Measurements from ENCODE around the gene EIF4G2. TPM values are rescaled to one million over a fixed set of nuclear protein-coding genes. Genes with fewer than 3 reads are reported as not detected.

Gene EIF4G2
- total and polyA plus RNA-seq, 10 of the 15 experiments (the other 5 are each of a cell fraction or from before 2014, with no cell fraction given): 210 to 1,104 (median 713) TPM

DNA sequence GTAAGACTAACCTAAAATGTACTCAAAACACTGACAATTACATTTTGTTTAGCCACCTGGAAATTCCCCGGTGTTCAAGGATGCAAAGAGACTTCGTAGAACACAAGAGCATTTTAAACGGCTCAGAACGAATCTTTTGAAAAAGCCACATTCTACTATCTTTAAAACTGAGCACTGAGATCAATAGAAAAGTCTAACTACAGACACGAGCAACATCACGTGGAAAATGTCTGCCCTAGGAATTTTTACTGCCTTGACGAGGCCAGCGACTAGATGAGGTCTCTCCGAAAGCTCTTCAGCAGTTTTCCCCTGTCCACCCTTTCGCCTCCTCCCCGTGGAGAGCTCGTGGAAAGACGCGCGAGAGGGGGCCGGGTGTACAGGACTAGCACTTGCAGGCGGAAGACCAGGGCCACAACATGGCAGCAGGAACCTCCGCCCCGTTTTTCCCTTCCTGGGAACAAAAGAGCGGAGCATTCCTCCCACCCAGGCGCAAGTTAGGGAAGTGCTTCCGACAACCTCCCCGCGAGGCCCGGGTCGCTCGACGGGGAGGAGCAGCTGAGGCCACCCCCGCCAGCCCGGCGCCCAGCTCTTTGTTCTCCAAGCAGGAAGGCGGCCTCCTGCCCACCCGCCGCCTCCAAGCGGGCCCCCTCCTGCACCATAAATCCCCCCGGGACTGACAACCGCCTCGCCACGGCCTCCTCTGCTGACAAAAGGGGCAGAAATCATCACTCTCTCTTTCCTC lies 1.1 kb downstream of the EIF4G2 start (continued):
- TF ChIP-seq, protein P1, sequence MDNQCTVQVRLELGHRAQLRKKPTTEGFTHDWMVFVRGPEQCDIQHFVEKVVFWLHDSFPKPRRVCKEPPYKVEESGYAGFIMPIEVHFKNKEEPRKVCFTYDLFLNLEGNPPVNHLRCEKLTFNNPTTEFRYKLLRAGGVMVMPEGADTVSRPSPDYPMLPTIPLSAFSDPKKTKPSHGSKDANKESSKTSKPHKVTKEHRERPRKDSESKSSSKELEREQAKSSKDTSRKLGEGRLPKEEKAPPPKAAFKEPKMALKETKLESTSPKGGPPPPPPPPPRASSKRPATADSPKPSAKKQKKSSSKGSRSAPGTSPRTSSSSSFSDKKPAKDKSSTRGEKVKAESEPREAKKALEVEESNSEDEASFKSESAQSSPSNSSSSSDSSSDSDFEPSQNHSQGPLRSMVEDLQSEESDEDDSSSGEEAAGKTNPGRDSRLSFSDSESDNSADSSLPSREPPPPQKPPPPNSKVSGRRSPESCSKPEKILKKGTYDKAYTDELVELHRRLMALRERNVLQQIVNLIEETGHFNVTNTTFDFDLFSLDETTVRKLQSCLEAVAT (IDR thresholded peaks at IDR 0.05): peak; percentile 13; the same call in 1 of the 2 replicates
- TF ChIP-seq TCF3 (IDR thresholded peaks at IDR 0.05; ENCODE audit: borderline replicate concordance, insufficient read depth, low read depth, low read length) (no peak), BCL11A (IDR thresholded peaks at IDR 0.05; ENCODE audit: low read depth, low read length) (no peak), YY1 (IDR thresholded peaks at IDR 0.05; ENCODE audit: low read depth, low read length) (0 out of 2 replicates have a peak, but pooled peaks have one; percentile 50), SREBF1 (IDR thresholded peaks at IDR 0.05; ENCODE audit: low read length) (no peak), BACH1 (IDR thresholded peaks at IDR 0.05; ENCODE audit: borderline replicate concordance) (no peak; the same call in 1 of the 2 replicates), CREM (IDR thresholded peaks at IDR 0.05; ENCODE audit: low read depth) (no peak), KLF5 (IDR thresholded peaks at IDR 0.05; ENCODE audit: partially characterized antibody) (no peak), POLR2A (IDR thresholded peaks at IDR 0.05; ENCODE audit: low read depth, low read length) (peak; percentile 11), SUPT20H (IDR thresholded peaks at IDR 0.05; ENCODE audit: borderline replicate concordance, control insufficient read depth, low read depth, low read length) (no peak), MYC (IDR thresholded peaks at IDR 0.05; ENCODE audit: insufficient read depth, insufficient read length, insufficient replicate concordance, low read length, severe bottlenecking) (no peak), WRNIP1 (IDR thresholded peaks at IDR 0.05; ENCODE audit: borderline replicate concordance, low read depth, low read length) (no peak), YBX1 (IDR thresholded peaks at IDR 0.05) (no peak), TAF1 (IDR thresholded peaks at IDR 0.05; ENCODE audit: borderline replicate concordance, low read depth, low read length) (no peak), POLR2AphosphoS5 (IDR thresholded peaks at IDR 0.05; ENCODE audit: low read length) (peak; percentile 51), HDGF (IDR thresholded peaks at IDR 0.05) (no peak), RAD51 (IDR thresholded peaks at IDR 0.05) (no peak)
- TF ChIP-seq, protein P2, sequence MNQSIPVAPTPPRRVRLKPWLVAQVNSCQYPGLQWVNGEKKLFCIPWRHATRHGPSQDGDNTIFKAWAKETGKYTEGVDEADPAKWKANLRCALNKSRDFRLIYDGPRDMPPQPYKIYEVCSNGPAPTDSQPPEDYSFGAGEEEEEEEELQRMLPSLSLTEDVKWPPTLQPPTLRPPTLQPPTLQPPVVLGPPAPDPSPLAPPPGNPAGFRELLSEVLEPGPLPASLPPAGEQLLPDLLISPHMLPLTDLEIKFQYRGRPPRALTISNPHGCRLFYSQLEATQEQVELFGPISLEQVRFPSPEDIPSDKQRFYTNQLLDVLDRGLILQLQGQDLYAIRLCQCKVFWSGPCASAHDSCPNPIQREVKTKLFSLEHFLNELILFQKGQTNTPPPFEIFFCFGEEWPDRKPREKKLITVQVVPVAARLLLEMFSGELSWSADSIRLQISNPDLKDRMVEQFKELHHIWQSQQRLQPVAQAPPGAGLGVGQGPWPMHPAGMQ (IDR thresholded peaks at IDR 0.05; ENCODE audit: borderline replicate concordance): no peak
- TF ChIP-seq, protein P3, sequence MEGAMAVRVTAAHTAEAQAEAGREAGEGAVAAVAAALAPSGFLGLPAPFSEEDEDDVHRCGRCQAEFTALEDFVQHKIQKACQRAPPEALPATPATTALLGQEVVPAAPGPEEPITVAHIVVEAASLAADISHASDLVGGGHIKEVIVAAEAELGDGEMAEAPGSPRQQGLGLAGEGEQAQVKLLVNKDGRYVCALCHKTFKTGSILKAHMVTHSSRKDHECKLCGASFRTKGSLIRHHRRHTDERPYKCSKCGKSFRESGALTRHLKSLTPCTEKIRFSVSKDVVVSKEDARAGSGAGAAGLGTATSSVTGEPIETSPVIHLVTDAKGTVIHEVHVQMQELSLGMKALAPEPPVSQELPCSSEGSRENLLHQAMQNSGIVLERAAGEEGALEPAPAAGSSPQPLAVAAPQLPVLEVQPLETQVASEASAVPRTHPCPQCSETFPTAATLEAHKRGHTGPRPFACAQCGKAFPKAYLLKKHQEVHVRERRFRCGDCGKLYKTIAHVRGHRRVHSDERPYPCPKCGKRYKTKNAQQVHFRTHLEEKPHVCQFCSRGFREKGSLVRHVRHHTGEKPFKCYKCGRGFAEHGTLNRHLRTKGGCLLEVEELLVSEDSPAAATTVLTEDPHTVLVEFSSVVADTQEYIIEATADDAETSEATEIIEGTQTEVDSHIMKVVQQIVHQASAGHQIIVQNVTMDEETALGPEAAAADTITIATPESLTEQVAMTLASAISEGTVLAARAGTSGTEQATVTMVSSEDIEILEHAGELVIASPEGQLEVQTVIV (IDR thresholded peaks at IDR 0.05; ENCODE audit: borderline replicate concordance, partially characterized antibody): no peak
- TF ChIP-seq, protein P4, sequence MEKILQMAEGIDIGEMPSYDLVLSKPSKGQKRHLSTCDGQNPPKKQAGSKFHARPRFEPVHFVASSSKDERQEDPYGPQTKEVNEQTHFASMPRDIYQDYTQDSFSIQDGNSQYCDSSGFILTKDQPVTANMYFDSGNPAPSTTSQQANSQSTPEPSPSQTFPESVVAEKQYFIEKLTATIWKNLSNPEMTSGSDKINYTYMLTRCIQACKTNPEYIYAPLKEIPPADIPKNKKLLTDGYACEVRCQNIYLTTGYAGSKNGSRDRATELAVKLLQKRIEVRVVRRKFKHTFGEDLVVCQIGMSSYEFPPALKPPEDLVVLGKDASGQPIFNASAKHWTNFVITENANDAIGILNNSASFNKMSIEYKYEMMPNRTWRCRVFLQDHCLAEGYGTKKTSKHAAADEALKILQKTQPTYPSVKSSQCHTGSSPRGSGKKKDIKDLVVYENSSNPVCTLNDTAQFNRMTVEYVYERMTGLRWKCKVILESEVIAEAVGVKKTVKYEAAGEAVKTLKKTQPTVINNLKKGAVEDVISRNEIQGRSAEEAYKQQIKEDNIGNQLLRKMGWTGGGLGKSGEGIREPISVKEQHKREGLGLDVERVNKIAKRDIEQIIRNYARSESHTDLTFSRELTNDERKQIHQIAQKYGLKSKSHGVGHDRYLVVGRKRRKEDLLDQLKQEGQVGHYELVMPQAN (conservative IDR thresholded peaks at IDR 0.05): no peak
- TF ChIP-seq, protein P5, sequence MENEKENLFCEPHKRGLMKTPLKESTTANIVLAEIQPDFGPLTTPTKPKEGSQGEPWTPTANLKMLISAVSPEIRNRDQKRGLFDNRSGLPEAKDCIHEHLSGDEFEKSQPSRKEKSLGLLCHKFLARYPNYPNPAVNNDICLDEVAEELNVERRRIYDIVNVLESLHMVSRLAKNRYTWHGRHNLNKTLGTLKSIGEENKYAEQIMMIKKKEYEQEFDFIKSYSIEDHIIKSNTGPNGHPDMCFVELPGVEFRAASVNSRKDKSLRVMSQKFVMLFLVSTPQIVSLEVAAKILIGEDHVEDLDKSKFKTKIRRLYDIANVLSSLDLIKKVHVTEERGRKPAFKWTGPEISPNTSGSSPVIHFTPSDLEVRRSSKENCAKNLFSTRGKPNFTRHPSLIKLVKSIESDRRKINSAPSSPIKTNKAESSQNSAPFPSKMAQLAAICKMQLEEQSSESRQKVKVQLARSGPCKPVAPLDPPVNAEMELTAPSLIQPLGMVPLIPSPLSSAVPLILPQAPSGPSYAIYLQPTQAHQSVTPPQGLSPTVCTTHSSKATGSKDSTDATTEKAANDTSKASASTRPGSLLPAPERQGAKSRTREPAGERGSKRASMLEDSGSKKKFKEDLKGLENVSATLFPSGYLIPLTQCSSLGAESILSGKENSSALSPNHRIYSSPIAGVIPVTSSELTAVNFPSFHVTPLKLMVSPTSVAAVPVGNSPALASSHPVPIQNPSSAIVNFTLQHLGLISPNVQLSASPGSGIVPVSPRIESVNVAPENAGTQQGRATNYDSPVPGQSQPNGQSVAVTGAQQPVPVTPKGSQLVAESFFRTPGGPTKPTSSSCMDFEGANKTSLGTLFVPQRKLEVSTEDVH (IDR thresholded peaks at IDR 0.05; ENCODE audit: low read depth, partially characterized antibody): no peak

Measured in GM12878 (cell line).